Measurements from ENCODE around the gene PRICKLE2. TPM values are rescaled to one million over a fixed set of nuclear protein-coding genes. Genes with fewer than 3 reads are reported as not detected.

Gene PRICKLE2
- total RNA-seq, 1 experiment from 2014 or later: 5.6 TPM

DNA sequence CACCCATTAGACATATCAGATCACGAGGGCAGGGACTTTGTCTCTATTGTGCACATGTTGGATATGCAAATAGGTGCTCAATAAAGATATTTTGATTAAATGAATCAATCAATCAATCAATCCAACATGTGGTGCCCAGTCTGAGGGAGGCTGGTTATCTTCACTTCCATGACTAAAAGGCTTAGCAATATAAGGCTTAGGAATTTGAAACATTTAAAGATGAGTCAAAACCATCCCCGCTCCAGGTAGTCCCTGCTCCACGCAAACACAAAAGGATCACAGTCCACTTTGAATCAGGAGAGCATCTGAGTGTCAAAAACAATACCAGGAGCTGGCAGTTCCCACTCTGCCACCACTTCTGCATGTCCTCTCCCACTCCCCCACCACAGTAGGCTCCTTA is 25.8 kb upstream of the PRICKLE2 start (continued):
- no peak for TF ChIP-seq ZNF423 (CRISPR knock-in tag; IDR thresholded peaks at IDR 0.05)

DNA sequence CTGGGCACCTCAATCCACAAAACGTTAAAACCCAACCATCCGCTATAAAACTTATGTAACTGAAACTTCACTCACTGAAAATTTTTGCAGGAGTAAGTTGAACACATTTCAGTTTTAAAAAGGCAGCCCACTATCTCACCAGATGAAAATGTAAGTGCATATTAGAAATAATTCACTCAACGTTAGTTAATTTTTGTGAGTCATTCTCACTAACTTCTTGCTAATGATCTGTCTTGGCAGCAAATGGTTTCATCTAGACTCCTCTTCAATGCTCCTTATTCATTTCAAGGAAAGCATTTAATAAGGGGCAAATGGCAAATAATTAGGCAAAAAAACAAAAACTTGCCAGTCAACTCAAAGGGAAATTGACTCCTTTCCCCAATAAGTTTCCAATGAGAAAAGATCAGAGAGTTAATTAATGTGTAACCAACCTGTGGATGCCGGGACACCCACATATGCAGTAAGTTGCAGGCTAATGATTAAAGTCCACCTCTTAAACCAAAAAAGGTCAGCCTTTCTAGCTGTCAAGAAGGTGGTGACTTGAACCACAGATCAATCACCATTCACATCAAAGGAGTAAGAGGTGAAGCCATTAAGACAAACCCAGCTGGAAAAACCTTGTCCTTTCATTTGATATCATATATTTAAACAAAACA is 22.9 kb upstream of the PRICKLE2 start:
- no peak for ATAC-seq
- ChIA-PET POLR2A (no interaction called here), CTCF (interaction anchor here (1.5 kb wide), 1 partner anchor 20 kb away, joined by 4 read pairs; no protein-coding TSS in a partner anchor)
- Mint-ChIP-seq H3K27ac (no peak overlapping the region), H3K9me3 (no peaks in the 10 kb centered on the region), H3K36me3 (no peaks in the 10 kb centered on the region), H3K27me3 (ENCODE audit: low read depth) (no peaks in the 10 kb centered on the region), H3K4me1 (no peaks in the 10 kb centered on the region), H3K4me3 (no peak overlapping the region)
- DNase-seq (ENCODE audit: low spot score): no peak
- TF ChIP-seq CBFB (CRISPR knock-in tag; IDR thresholded peaks at IDR 0.05; ENCODE audit: low read depth): no peak
- TF ChIP-seq, protein P1, sequence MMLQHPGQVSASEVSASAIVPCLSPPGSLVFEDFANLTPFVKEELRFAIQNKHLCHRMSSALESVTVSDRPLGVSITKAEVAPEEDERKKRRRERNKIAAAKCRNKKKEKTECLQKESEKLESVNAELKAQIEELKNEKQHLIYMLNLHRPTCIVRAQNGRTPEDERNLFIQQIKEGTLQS (CRISPR knock-in tag; conservative IDR thresholded peaks at IDR 0.05): no peak
- TF ChIP-seq EMX1 (CRISPR knock-in tag; IDR thresholded peaks at IDR 0.05): no peak
- no peak for TF ChIP-seq ZNF219 (CRISPR knock-in tag; IDR thresholded peaks at IDR 0.05; ENCODE audit: borderline replicate concordance)
- TF ChIP-seq TP53 (CRISPR knock-in tag; IDR thresholded peaks at IDR 0.05): no peak
- TF ChIP-seq, protein P2, sequence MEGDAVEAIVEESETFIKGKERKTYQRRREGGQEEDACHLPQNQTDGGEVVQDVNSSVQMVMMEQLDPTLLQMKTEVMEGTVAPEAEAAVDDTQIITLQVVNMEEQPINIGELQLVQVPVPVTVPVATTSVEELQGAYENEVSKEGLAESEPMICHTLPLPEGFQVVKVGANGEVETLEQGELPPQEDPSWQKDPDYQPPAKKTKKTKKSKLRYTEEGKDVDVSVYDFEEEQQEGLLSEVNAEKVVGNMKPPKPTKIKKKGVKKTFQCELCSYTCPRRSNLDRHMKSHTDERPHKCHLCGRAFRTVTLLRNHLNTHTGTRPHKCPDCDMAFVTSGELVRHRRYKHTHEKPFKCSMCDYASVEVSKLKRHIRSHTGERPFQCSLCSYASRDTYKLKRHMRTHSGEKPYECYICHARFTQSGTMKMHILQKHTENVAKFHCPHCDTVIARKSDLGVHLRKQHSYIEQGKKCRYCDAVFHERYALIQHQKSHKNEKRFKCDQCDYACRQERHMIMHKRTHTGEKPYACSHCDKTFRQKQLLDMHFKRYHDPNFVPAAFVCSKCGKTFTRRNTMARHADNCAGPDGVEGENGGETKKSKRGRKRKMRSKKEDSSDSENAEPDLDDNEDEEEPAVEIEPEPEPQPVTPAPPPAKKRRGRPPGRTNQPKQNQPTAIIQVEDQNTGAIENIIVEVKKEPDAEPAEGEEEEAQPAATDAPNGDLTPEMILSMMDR (IDR thresholded peaks at IDR 0.05): no peak
- TF ChIP-seq ZNF416 (CRISPR knock-in tag; IDR thresholded peaks at IDR 0.05): no peak
- TF ChIP-seq, protein P3, sequence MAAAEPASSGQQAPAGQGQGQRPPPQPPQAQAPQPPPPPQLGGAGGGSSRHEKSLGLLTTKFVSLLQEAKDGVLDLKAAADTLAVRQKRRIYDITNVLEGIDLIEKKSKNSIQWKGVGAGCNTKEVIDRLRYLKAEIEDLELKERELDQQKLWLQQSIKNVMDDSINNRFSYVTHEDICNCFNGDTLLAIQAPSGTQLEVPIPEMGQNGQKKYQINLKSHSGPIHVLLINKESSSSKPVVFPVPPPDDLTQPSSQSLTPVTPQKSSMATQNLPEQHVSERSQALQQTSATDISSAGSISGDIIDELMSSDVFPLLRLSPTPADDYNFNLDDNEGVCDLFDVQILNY (CRISPR knock-in tag; IDR thresholded peaks at IDR 0.05): no peak
- no peak for TF ChIP-seq SMAD3 (CRISPR knock-in tag; IDR thresholded peaks at IDR 0.05; ENCODE audit: borderline replicate concordance)
- no peak for TF ChIP-seq TEAD4 (CRISPR knock-in tag; IDR thresholded peaks at IDR 0.05)
- TF ChIP-seq CREM (CRISPR knock-in tag; IDR thresholded peaks at IDR 0.05): no peak
- no peak for TF ChIP-seq ZNF671 (CRISPR knock-in tag; IDR thresholded peaks at IDR 0.05)
- no peak for TF ChIP-seq NR3C1 (CRISPR knock-in tag; conservative IDR thresholded peaks at IDR 0.05; ENCODE audit: low read depth)
- TF ChIP-seq ZNF121 (CRISPR knock-in tag; IDR thresholded peaks at IDR 0.05): no peak
- TF ChIP-seq IRF2 (CRISPR knock-in tag; IDR thresholded peaks at IDR 0.05; ENCODE audit: borderline replicate concordance, low read depth): no peak
- TF ChIP-seq MXD4 (CRISPR knock-in tag; IDR thresholded peaks at IDR 0.05; ENCODE audit: borderline replicate concordance): no peak

DNA sequence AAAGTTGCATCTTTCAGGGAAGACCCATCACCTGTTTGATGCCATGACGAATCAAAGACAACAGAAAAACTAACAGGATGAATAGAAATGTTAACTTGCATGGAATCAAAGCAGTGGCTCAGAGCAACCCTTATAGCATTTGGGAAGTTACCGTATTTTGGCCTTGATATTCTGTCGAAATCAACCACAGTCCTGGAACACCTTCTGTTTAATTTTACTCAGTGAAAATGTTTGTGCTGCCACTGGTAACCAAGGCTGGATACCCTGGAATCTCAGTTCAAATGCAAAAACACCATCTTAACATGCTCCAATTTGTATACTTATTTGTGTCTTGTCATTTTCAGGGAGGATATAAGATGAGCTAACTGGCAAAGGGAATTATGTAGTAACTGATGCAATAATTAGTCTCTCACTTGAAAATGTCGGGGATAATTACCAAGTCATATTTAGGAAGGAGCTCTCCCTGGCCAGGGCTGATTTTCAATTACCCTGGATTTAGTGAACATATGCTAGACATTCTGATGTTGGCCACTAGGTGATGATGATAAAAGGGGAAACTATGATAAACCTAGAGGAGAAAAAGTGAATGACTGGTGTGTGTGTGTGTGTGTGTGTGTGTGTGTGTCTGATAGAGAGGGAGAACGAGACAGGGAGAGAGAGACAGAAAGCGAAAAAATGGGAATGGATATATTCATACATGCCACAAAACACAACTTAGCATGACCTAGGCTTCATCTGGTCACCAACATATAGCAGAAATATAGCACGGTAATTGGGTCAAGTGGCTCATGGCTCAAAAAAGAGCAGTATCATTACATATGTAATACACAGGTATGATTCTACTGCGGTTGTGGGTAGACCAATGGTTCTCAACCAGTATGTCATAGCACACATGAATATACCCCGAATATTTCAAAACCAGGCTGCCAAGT is 19.0 kb upstream of the PRICKLE2 start:
- ATAC-seq (peak; percentile 59), DNase-seq (ENCODE audit: low spot score) (no peak)
- no peaks in the 10 kb centered on the region for H3K9me3 Mint-ChIP-seq
- H3K27me3 Mint-ChIP-seq (ENCODE audit: low read depth): no peaks in the 10 kb centered on the region
- H3K4me1 Mint-ChIP-seq: peaks cover 3% of the 10 kb centered on the region
- ChIA-PET CTCF (interaction anchor here (1.0 to 1.9 kb wide), 4 partner anchors 9 to 23 kb away, joined by 3 to 16 read pairs (median 4); no protein-coding TSS in a partner anchor), POLR2A (no interaction called here)
- H3K27ac Mint-ChIP-seq: no peak overlapping the region
- no peaks in the 10 kb centered on the region for H3K36me3 Mint-ChIP-seq
- H3K4me3 Mint-ChIP-seq: no peak overlapping the region
- TF ChIP-seq ZNF416 (CRISPR knock-in tag; IDR thresholded peaks at IDR 0.05) (no peak), CREM (CRISPR knock-in tag; IDR thresholded peaks at IDR 0.05) (no peak), GABPB1 (CRISPR knock-in tag; IDR thresholded peaks at IDR 0.05) (no peak), RELA (CRISPR knock-in tag; IDR thresholded peaks at IDR 0.05; ENCODE audit: borderline replicate concordance) (no peak), ZNF263 (CRISPR knock-in tag; IDR thresholded peaks at IDR 0.05; ENCODE audit: low read depth) (no peak), NFYB (CRISPR knock-in tag; conservative IDR thresholded peaks at IDR 0.05; ENCODE audit: low read depth) (no peak), GTF2I (CRISPR knock-in tag; conservative IDR thresholded peaks at IDR 0.05) (no peak), EMX1 (CRISPR knock-in tag; IDR thresholded peaks at IDR 0.05) (no peak), NFE2L1 (CRISPR knock-in tag; IDR thresholded peaks at IDR 0.05) (no peak)
- TF ChIP-seq, protein P4, sequence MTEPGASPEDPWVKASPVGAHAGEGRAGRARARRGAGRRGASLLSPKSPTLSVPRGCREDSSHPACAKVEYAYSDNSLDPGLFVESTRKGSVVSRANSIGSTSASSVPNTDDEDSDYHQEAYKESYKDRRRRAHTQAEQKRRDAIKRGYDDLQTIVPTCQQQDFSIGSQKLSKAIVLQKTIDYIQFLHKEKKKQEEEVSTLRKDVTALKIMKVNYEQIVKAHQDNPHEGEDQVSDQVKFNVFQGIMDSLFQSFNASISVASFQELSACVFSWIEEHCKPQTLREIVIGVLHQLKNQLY (CRISPR knock-in tag; IDR thresholded peaks at IDR 0.05): no peak
- TF ChIP-seq, protein P5, sequence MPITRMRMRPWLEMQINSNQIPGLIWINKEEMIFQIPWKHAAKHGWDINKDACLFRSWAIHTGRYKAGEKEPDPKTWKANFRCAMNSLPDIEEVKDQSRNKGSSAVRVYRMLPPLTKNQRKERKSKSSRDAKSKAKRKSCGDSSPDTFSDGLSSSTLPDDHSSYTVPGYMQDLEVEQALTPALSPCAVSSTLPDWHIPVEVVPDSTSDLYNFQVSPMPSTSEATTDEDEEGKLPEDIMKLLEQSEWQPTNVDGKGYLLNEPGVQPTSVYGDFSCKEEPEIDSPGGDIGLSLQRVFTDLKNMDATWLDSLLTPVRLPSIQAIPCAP (CRISPR knock-in tag; IDR thresholded peaks at IDR 0.05): no peak
- TF ChIP-seq, protein P6, sequence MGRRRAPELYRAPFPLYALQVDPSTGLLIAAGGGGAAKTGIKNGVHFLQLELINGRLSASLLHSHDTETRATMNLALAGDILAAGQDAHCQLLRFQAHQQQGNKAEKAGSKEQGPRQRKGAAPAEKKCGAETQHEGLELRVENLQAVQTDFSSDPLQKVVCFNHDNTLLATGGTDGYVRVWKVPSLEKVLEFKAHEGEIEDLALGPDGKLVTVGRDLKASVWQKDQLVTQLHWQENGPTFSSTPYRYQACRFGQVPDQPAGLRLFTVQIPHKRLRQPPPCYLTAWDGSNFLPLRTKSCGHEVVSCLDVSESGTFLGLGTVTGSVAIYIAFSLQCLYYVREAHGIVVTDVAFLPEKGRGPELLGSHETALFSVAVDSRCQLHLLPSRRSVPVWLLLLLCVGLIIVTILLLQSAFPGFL (CRISPR knock-in tag; IDR thresholded peaks at IDR 0.05; ENCODE audit: borderline replicate concordance): no peak
